GM19438 (cell line): ENCODE results near the gene PTCHD4.

Experiments
- ATAC-seq: cut with Tn5 transposase; IDR thresholded peaks from one replicate; pipeline ENCODE4 v1.9.1; 2021; ENCODE audit warnings: low read depth; ENCODE audit not compliant: unreplicated experiment

The PTCHD4 gene

DNA sequence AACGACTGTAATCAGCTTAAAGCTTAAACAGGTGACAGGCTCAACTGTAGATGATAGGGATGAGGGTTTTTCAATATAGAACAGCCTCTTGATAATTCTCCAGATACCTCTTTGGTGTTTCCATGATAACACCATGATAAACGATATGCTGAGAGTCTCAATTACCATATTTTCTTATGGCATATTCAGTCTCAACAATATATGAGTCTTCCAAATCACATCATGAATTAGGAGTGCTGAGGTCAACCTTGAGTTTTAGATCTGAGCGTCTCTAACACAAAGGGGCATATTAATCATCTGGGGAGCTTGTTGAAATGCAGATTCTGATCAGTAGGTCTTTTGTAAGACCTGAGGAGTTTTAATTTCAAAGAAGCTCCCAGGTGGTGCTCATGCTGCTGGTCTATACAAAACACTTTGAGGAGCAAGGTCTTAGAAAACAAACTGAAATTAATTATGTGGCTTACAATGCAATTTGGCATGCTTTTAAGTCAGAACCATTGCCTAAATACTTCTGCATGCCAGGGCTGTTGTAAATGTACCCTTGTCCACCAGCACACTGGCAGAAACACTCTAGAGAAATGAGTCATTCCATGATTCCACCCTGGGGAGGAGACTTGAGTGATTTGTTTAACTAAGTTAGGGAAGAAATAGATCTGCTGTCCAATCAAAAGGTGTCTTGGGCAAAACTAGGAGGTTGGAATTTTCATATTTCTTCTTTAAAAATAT, 49.6 kb downstream of the PTCHD4 start:
- ATAC-seq, result no peak
